Neutrophil (primary cell): ENCODE data around the gene SETD7.

Source experiments
- H3K27ac ChIP-seq: fragments of 200-600 bp; sonication (generic); 2 replicates; pipeline ENCODE4 v1.5.1; 2016; ENCODE audit warnings: mild to moderate bottlenecking, moderate library complexity
- H3K27me3 ChIP-seq: fragments of 200-600 bp; sonication (generic); 2 replicates; pipeline ENCODE4 v1.6.0; 2016; ENCODE audit warnings: mild to moderate bottlenecking
- H3K36me3 ChIP-seq: fragments of 200-600 bp; sonication (generic); 2 replicates; pipeline ENCODE4 v1.5.1; 2017
- H3K4me1 ChIP-seq, 2 experiments: fragments of 200-600 bp in 1 of 2; sonication (generic) in 1 of 2; 1 replicate in 1 of 2; 2 replicates in 1 of 2; pipeline versions ENCODE4 v1.5.1 to v1.6.1; 2013 to 2016; ENCODE audit warnings: low read depth in 1 of 2, low read length in 1 of 2, mild to moderate bottlenecking in 1 of 2, moderate library complexity in 1 of 2; ENCODE audit not compliant: control insufficient read depth in 1 of 2, insufficient read depth in 1 of 2
- H3K4me3 ChIP-seq, 2 experiments: fragments of 200-600 bp in 1 of 2; sonication (generic) in 1 of 2; 1 replicate in 1 of 2; 2 replicates in 1 of 2; pipeline ENCODE4 v1.5.1; 2013 to 2016; ENCODE audit warnings: low read depth in 1 of 2, low read length in 1 of 2, mild to moderate bottlenecking in 1 of 2, moderate library complexity in 1 of 2
- H3K9me3 ChIP-seq: fragments of 200-600 bp; sonication (generic); 2 replicates; pipeline ENCODE4 v1.5.1; 2016
- TF ChIP-seq, protein P1 (sequence below): fragments of 200-600 bp; sonication (generic); IDR thresholded peaks from 2 replicates; pipeline ENCODE4 v1.5.1; 2016; ENCODE audit warnings: antibody characterized with exemption

The SETD7 gene

DNA sequence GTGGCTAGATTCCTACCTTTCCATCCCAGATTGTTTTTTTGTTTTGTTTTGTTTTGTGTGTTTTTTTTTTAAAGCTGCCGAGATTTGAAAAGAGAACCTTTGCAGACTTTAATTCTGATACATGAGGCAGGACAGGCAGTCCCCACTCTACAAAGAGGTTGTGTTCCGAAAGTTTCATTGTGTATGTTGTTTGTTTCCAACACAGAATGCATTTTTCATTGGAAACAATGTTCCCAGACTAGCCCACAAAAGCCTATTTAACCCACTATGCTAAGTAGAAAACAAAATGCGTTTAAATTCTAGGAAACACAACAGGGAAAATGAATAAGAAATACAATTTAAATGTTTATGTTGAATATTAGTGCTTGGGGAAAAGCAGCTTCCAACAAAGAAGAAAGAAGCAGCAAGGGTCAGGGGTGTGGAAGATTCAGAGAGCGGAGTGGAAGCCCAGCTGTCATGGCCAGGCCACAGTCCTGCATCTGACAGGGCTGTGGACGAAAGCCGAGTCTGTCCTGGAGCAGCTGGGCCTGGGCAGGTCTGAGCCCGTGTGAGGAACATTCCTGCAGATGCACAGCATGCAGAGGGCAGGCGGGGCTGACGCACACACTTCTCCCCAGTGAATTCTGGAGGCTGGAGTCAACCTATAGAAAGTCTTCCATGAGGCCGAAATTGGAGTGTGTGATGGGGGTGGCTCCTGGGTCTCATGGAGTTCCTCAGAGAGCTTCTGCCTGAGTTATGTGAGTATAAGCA, 12.4 kb upstream of the SETD7 start:
- Histone ChIP-seq H3K27me3 (no peaks in the 10 kb centered on the region), H3K4me1 (no peaks in the 10 kb centered on the region), H3K4me3 (no peak overlapping the region), H3K9me3 (no peaks in the 10 kb centered on the region), H3K36me3 (no peaks in the 10 kb centered on the region), H3K27ac (no peak overlapping the region)
- TF ChIP-seq, protein P1, sequence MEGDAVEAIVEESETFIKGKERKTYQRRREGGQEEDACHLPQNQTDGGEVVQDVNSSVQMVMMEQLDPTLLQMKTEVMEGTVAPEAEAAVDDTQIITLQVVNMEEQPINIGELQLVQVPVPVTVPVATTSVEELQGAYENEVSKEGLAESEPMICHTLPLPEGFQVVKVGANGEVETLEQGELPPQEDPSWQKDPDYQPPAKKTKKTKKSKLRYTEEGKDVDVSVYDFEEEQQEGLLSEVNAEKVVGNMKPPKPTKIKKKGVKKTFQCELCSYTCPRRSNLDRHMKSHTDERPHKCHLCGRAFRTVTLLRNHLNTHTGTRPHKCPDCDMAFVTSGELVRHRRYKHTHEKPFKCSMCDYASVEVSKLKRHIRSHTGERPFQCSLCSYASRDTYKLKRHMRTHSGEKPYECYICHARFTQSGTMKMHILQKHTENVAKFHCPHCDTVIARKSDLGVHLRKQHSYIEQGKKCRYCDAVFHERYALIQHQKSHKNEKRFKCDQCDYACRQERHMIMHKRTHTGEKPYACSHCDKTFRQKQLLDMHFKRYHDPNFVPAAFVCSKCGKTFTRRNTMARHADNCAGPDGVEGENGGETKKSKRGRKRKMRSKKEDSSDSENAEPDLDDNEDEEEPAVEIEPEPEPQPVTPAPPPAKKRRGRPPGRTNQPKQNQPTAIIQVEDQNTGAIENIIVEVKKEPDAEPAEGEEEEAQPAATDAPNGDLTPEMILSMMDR, result no peak

DNA sequence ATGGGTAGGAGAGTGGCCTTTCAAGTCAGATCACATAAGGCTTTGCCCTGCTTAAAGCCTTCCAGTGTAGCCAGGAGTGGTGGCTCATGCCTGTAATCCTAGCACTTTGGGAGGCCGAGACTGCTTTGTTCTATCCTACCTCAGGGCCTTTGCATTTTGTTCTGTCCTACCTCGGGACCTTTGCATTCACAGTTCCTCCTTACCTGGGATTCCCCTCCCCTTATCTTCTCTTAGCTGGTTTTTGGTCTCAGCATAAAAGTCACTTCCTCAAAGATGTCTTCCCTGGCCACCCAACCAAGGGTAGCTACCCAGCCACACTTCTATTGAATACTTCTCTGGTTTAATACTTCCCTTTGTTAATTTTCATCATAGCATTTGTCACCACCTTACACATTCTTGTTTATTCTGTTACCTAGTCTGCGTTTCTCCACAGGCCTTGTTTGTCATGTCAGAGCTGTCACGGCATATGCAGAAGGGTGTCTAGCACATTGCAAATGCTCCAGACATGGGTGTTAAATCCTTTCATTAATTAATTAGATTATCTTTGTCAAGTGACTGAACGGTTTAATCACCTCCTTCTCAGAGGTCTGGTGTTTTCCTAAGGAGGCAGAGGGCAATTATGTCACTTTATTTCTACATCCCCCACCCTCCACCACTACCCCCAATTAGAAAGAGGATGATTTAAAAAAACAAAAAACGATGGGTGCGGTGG, 11.3 kb upstream of the SETD7 start:
- TF ChIP-seq, protein P1, result no peak
- no peaks in the 10 kb centered on the region for H3K36me3 ChIP-seq
- H3K9me3 ChIP-seq, result no peaks in the 10 kb centered on the region

DNA sequence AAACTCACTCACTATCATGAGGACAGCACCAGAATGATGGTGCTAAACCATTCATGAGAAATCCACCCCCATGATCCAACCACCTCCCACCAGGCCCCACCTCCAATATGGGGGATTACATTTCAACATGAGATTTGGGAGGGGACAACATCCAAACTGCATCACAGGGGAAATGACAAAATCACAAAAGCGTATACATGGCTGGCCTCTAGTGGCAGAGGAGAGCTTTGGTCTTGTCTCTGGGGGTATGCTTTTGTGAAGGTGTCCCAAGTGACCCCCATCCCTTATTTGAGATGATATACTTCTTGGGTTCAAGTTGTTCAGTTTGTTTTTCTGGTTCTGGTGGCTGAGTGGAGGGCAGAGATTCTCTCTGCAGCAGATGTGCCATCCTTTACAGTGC, 8.5 kb upstream of the SETD7 start:
- no peaks in the 10 kb centered on the region for H3K36me3 ChIP-seq
- H3K4me1 ChIP-seq, result peaks cover 18% of the 10 kb centered on the region in 2 experiments
- H3K9me3 ChIP-seq, result no peaks in the 10 kb centered on the region
- TF ChIP-seq, protein P1, result no peak
- no peak overlapping the region for H3K27ac ChIP-seq
- H3K4me3 ChIP-seq, result no peak overlapping the region
- peaks cover 3% of the 10 kb centered on the region for H3K27me3 ChIP-seq

More for the DNA sequence above, 11.3 kb upstream of the SETD7 start:
- no peak overlapping the region for H3K4me3 ChIP-seq
- H3K4me1 ChIP-seq, result no peaks in the 10 kb centered on the region
- no peak overlapping the region for H3K27ac ChIP-seq
- no peaks in the 10 kb centered on the region for H3K27me3 ChIP-seq

DNA sequence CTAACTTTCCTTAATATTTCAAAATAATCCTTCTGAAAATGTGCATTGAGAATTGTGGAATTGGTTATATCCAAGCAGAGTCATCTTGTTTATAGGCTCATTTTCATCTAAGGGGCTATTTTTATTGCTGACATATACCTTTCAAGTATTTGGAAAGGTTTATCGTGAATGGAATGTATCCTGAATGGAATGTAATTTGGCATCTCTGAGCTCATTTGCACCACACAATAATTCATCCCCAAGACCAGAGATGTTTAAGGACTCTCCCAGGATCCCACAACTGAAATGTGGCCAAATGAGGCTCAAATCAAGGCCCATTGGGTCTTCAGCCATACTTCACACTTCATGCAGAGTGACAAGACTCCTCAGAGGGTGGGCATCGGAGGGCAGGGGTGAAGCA, 7.5 kb upstream of the SETD7 start:
- TF ChIP-seq, protein P1, result no peak
- peaks cover 13% of the 10 kb centered on the region for H3K27me3 ChIP-seq
- peaks cover 20 to 21% of the 10 kb centered on the region in 2 experiments for H3K4me1 ChIP-seq
- H3K4me3 ChIP-seq, result no peak overlapping the region
- no peak overlapping the region for H3K27ac ChIP-seq
- no peaks in the 10 kb centered on the region for H3K9me3 ChIP-seq
- no peaks in the 10 kb centered on the region for H3K36me3 ChIP-seq

DNA sequence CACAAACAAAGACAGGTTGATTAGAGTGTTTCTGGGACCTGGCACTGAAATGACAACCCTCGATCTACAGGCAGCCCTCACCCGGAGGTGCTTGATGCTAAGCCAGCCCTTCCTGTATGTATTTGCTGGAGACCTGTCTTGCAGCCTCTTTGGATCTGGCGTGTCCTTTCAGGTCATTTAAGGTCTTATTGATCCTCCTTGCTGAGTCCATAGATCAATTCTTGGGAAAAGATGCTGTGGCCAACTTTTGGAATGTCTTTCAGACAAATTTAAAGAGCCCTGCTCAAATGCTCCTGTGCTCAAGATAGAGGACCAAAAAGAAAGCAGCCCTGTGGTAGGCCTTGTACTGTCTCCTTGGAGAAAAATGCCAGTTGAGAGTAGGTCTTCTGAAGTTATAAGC, 6.8 kb upstream of the SETD7 start:
- no peaks in the 10 kb centered on the region for H3K36me3 ChIP-seq
- H3K27ac ChIP-seq, result no peak overlapping the region
- H3K4me1 ChIP-seq, result peaks cover 20 to 21% of the 10 kb centered on the region in 2 experiments
- no peak overlapping the region for H3K4me3 ChIP-seq
- TF ChIP-seq, protein P1, result no peak
- peaks cover 20% of the 10 kb centered on the region for H3K27me3 ChIP-seq
- H3K9me3 ChIP-seq, result no peaks in the 10 kb centered on the region
